Measurements from ENCODE around the gene EIF4A2.

GRCh38 chr3:186783731-186784515 is 546 bp downstream of the EIF4A2 start:
- no peak for TF ChIP-seq CTCF (conservative IDR thresholded peaks at IDR 0.05)
- TF ChIP-seq EZH2 (IDR thresholded peaks at IDR 0.05; ENCODE audit: low read depth): no peak
